Uterus (tissue), 4 donors: ENCODE results near the gene ARL8A. TPM values are rescaled to one million over a fixed set of nuclear protein-coding genes. Genes with fewer than 3 reads are reported as not detected.
"Not testable (repeated sequence)": the region's sequence is repeated elsewhere in the genome, so short reads cannot be mapped to it uniquely, and the experiment has no call there.

Experiments used
- DNase-seq, 2 donors: peaks; one replicate each; pipeline ENCODE4 v3.0.0-alpha.2; 2019 to 2020
- H3K27ac ChIP-seq, 2 donors: fragments of 200-600 bp; sonication (generic); 1 replicate in 1 of 2; 2 replicates in 1 of 2; pipeline ENCODE4 v1.5.1; 2016 to 2018
- H3K27me3 ChIP-seq, 2 donors: fragments of 200-600 bp; sonication (generic); one replicate each; pipeline ENCODE4 v1.5.1; 2018 to 2019; ENCODE audit warnings: control low read depth in 1 of 2
- H3K36me3 ChIP-seq, 2 donors: fragments of 200-600 bp; sonication (generic); one replicate each; pipeline ENCODE4 v1.5.1; 2019; ENCODE audit warnings: control low read depth in 1 of 2
- H3K4me1 ChIP-seq, 2 donors: fragments of 200-600 bp; sonication (generic); one replicate each; pipeline ENCODE4 v1.5.1; 2018 to 2019; ENCODE audit warnings: control low read depth in 1 of 2
- H3K4me3 ChIP-seq, 2 donors: fragments of 200-600 bp; sonication (generic); 1 replicate in 1 of 2; 2 replicates in 1 of 2; pipeline ENCODE4 v1.5.1; 2018 to 2019; ENCODE audit warnings: mild to moderate bottlenecking in 1 of 2
- H3K9me3 ChIP-seq, 2 donors: fragments of 200-600 bp; sonication (generic); one replicate each; pipeline ENCODE4 v1.5.1; 2019; ENCODE audit warnings: control low read depth in 1 of 2
- CTCF ChIP-seq, 4 experiments: fragments of 200-600 bp in 2 of 4; fragments of 450-650 bp in 2 of 4; sonication (generic) in 2 of 4; IDR thresholded peaks; one replicate each; pipeline ENCODE4 v1.5.1; 2016 to 2019; ENCODE audit warnings: antibody characterized with exemption in 4 of 4, mild to moderate bottlenecking in 2 of 4, moderate library complexity in 1 of 4
- POLR2A ChIP-seq, 2 donors: fragments of 450-650 bp; IDR thresholded peaks; one replicate each; pipeline ENCODE4 v1.6.1; 2016; ENCODE audit warnings: antibody characterized with exemption in 2 of 2, mild to moderate bottlenecking in 1 of 2, moderate library complexity in 1 of 2
- intact Hi-C: fragments of 100-400 bp; cut with DNase I; formaldehyde crosslinking; loops from one replicate; pipeline ENCODE4 v1.15.1; 2023; ENCODE audit warnings: low total_unique reads
- total RNA-seq, 4 donors: library from RNA; depleted of rRNA in 3 of 4; stranded (reverse); fragments of >200 nt in 3 of 4; gene quantifications; one replicate each; pipeline versions ENCODE4 v1.1.0 to v1.2.4, GENCODE V29; 2014 to 2023
- donor health status: DM: yes; HTN: yes; CAD: no.

Gene ARL8A
- 10 to 100 TPM in 3 of 4 donors, 1 to 10 TPM in 1; 4.6 to 86.2 (median 18.7) TPM for total RNA-seq

- peak; percentile 52 to 80 for TF ChIP-seq POLR2A (IDR thresholded peaks at IDR 0.05)
- no peak for TF ChIP-seq CTCF (IDR thresholded peaks at IDR 0.05)
- H3K27me3 ChIP-seq, result no peaks in the 10 kb centered on the region
- peak; percentile 49 to 76 for DNase-seq
- intact Hi-C loops, result no loop called here
- peak within 1 kb of the TSS; percentile 90 to 94 for H3K27ac ChIP-seq
- peak within 1 kb of the TSS; percentile 81 to 99 for H3K4me3 ChIP-seq
- H3K36me3 ChIP-seq, result no peaks in the 10 kb centered on the region
- H3K9me3 ChIP-seq, result no peaks in the 10 kb centered on the region
- peaks cover 0 to 10% of the 10 kb centered on the region in 2 donors for H3K4me1 ChIP-seq
Measured at GRCh38 chr1:202144402-202145067, at the start of gene ARL8A. TSS of gene ARL8A (minus strand) at chr1:202144737. CDS start at chr1:202144572, 165 bp downstream.

- H3K9me3 ChIP-seq, result no peaks in the 10 kb centered on the region
- H3K36me3 ChIP-seq, result no peaks in the 10 kb centered on the region
- no peak for DNase-seq
- no peak overlapping the region for H3K27ac ChIP-seq
- no peaks in the 10 kb centered on the region for H3K4me1 ChIP-seq
- H3K27me3 ChIP-seq, result no peaks in the 10 kb centered on the region
- no peak overlapping the region for H3K4me3 ChIP-seq
- TF ChIP-seq POLR2A (IDR thresholded peaks at IDR 0.05) (no peak), CTCF (IDR thresholded peaks at IDR 0.05) (no peak)
- intact Hi-C loops, result no loop called here
Measured at GRCh38 chr1:202194328-202194648, 49.8 kb upstream of the ARL8A start.

- Histone ChIP-seq H3K4me1 (no peaks in the 10 kb centered on the region), H3K36me3 (no peaks in the 10 kb centered on the region), H3K9me3 (no peaks in the 10 kb centered on the region), H3K27ac (no peak within 1 kb of the TSS), H3K4me3 (peak within 1 kb of the TSS in 1 of 2 donors; percentile 6), H3K27me3 (no peaks in the 10 kb centered on the region)
- intact Hi-C loops, result no loop called here
- DNase-seq, result no peak
- TF ChIP-seq POLR2A (IDR thresholded peaks at IDR 0.05) (no peak), CTCF (IDR thresholded peaks at IDR 0.05) (peak in 2 of 4 experiments; percentile 12 to 27)
Measured at GRCh38 chr1:202193614-202194327, 49.2 kb upstream of the ARL8A start, which contains the start of gene LGR6. TSS of gene LGR6 (plus strand) at chr1:202193799. CDS start at chr1:202193990, 191 bp downstream.

GRCh38 chr1:202192770-202193613, 48.5 kb upstream of the ARL8A start:
- no peaks in the 10 kb centered on the region for H3K27me3 ChIP-seq
- no peak overlapping the region for H3K27ac ChIP-seq
- intact Hi-C loops, result no loop called here
- peak; percentile 30 to 49 for DNase-seq
- H3K36me3 ChIP-seq, result no peaks in the 10 kb centered on the region
- no peaks in the 10 kb centered on the region for H3K4me1 ChIP-seq
- H3K4me3 ChIP-seq, result no peak overlapping the region
- no peaks in the 10 kb centered on the region for H3K9me3 ChIP-seq
- TF ChIP-seq POLR2A (IDR thresholded peaks at IDR 0.05) (no peak), CTCF (IDR thresholded peaks at IDR 0.05) (peak; percentile 70 to 74 (median 73))

DNA sequence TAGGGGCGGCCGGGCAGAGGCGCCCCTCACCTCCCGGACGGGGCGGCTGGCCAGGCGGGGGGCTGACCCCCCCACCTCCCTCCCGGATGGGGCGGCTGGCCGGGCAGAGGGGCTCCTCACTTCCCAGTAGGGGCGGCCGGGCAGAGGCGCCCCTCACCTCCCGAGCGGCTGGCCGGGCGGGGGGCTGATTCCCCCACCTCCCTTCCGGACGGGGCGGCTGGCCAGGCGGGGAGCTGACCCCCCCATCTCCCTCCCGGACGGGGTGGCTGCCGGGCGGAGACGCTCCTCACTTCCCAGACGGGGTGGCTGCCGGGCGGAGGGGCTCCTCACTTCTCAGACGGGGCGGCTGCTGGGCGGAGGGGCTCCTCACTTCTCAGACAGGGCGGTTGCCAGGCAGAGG, 46.9 kb upstream of the ARL8A start:
- H3K27ac ChIP-seq, intact Hi-C loops, H3K4me1 ChIP-seq, H3K27me3 ChIP-seq, H3K36me3 ChIP-seq, H3K9me3 ChIP-seq, DNase-seq, H3K4me3 ChIP-seq: not testable (repeated sequence)
